SK-N-SH treated with all-trans-retinoic acid at 6 μM for 48 hours (cell line): ENCODE results near the gene GTPBP8.

Experiments
- ATAC-seq: fragments of 200-7000 bp; cut with Tn5 transposase; 3 replicates; pipeline ENCODE4 v1.9.1; 2020; ENCODE audit warnings: mild to moderate bottlenecking, moderate library complexity
- BACH2 ChIP-seq: fragments of 250-450 bp; sonication (Bioruptor Pico); IDR thresholded peaks from 2 replicates; pipeline ENCODE4 v1.9.0; 2021; ENCODE audit warnings: mild to moderate bottlenecking, borderline replicate concordance
- CSDC2 ChIP-seq: fragments of 250-450 bp; sonication (Bioruptor Pico); IDR thresholded peaks from 2 replicates; pipeline ENCODE4 v1.5.0; 2020; ENCODE audit warnings: mild to moderate bottlenecking, moderate library complexity
- CSRNP3 ChIP-seq: fragments of 250-450 bp; sonication (Bioruptor Pico); IDR thresholded peaks from 2 replicates; pipeline ENCODE4 v1.5.1; 2021; ENCODE audit warnings: mild to moderate bottlenecking, moderate library complexity
- ESRRG ChIP-seq: fragments of 250-450 bp; sonication (Bioruptor Pico); IDR thresholded peaks from 2 replicates; pipeline ENCODE4 v1.6.1; 2021; ENCODE audit warnings: mild to moderate bottlenecking
- GLIS3 ChIP-seq: fragments of 250-450 bp; sonication (Bioruptor Pico); IDR thresholded peaks from 2 replicates; pipeline ENCODE4 v1.5.0; 2020; ENCODE audit warnings: mild to moderate bottlenecking, moderate library complexity
- OSR1 ChIP-seq: fragments of 250-450 bp; sonication (Bioruptor Pico); IDR thresholded peaks from 2 replicates; pipeline ENCODE4 v1.8.0; 2022; ENCODE audit warnings: moderate library complexity, mild to moderate bottlenecking, inconsistent platforms
- PPARA ChIP-seq: fragments of 250-450 bp; sonication (Bioruptor Pico); IDR thresholded peaks from 2 replicates; pipeline ENCODE4 v1.5.0; 2020; ENCODE audit warnings: mild to moderate bottlenecking, borderline replicate concordance
- RARB ChIP-seq: fragments of 250-450 bp; sonication (Bioruptor Pico); IDR thresholded peaks from 2 replicates; pipeline ENCODE4 v1.8.0; 2021; ENCODE audit warnings: mild to moderate bottlenecking, moderate library complexity
- SNAI2 ChIP-seq: fragments of 250-450 bp; sonication (Bioruptor Pico); IDR thresholded peaks from 2 replicates; pipeline ENCODE4 v1.5.0; 2020; ENCODE audit warnings: mild to moderate bottlenecking, moderate library complexity
- TCF4 ChIP-seq: fragments of 250-450 bp; sonication (Bioruptor Pico); IDR thresholded peaks from 2 replicates; pipeline ENCODE4 v1.8.0; 2021; ENCODE audit warnings: mild to moderate bottlenecking, moderate library complexity, borderline replicate concordance
- TOX ChIP-seq: fragments of 250-450 bp; sonication (Bioruptor Pico); IDR thresholded peaks from 2 replicates; pipeline ENCODE4 v1.8.0; 2021; ENCODE audit warnings: mild to moderate bottlenecking, moderate library complexity, borderline replicate concordance
- ZC3H10 ChIP-seq: fragments of 250-450 bp; sonication (Bioruptor Pico); IDR thresholded peaks from 2 replicates; pipeline ENCODE4 v1.5.1; 2021; ENCODE audit warnings: mild to moderate bottlenecking, moderate library complexity
- ZFP3 ChIP-seq: fragments of 250-450 bp; sonication (Bioruptor Pico); IDR thresholded peaks from 2 replicates; pipeline ENCODE4 v1.5.0; 2020; ENCODE audit warnings: mild to moderate bottlenecking, moderate library complexity
- ZFP30 ChIP-seq: fragments of 450-650 bp; formaldehyde crosslinking; IDR thresholded peaks from 2 replicates; pipeline ENCODE4 v1.5.0; 2022; ENCODE audit warnings: mild to moderate bottlenecking, moderate library complexity
- ZNF565 ChIP-seq: fragments of 450-650 bp; formaldehyde crosslinking; conservative IDR thresholded peaks from 2 replicates; pipeline ENCODE4 v1.5.0; 2020; ENCODE audit warnings: low read depth, mild to moderate bottlenecking, moderate library complexity
- ZNF70 ChIP-seq: fragments of 450-650 bp; formaldehyde crosslinking; IDR thresholded peaks from 2 replicates; pipeline ENCODE4 v1.5.0; 2020; ENCODE audit warnings: mild to moderate bottlenecking, moderate library complexity
- ZNF8 ChIP-seq: fragments of 450-650 bp; formaldehyde crosslinking; IDR thresholded peaks from 2 replicates; pipeline ENCODE4 v1.5.0; 2020; ENCODE audit warnings: mild to moderate bottlenecking, moderate library complexity
- TF ChIP-seq, protein P1 (sequence below): fragments of 250-450 bp; sonication (Bioruptor Pico); IDR thresholded peaks from 2 replicates; pipeline ENCODE4 v1.8.0; 2020; ENCODE audit warnings: mild to moderate bottlenecking, moderate library complexity, borderline replicate concordance
- TF ChIP-seq, protein P2 (sequence below): fragments of 250-450 bp; sonication (Bioruptor Pico); IDR thresholded peaks from 2 replicates; pipeline ENCODE4 v1.5.1; 2020; ENCODE audit warnings: low read depth, mild to moderate bottlenecking, moderate library complexity
- TF ChIP-seq, protein P3 (sequence below): fragments of 250-450 bp; sonication (Bioruptor Pico); IDR thresholded peaks from 2 replicates; pipeline ENCODE4 v1.8.0; 2021; ENCODE audit warnings: low read depth, mild to moderate bottlenecking, moderate library complexity, borderline replicate concordance

GTPBP8 gene

DNA sequence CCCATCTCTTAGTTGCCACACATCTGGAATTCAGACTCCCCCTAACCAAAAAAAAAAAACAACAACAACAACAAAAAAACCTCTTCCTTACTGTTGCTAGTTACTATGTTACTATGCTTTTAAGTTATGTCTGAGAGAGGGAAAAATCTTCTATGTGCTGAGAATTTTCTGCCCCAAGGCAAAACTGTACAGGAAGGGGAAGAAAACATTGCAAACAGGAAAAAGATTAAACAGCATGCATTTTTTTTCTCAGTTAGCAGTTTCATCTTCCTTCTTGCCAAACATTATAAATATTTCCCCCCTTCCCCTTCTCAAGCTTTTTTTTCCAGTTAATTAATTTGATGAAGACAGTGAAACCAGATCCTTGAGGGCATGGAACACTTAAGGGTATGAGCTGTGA, 14.8 kb upstream of the GTPBP8 start:
- no peak for TF ChIP-seq PPARA (CRISPR knock-in tag)
- no peak for TF ChIP-seq TCF4
- TF ChIP-seq, protein P1, sequence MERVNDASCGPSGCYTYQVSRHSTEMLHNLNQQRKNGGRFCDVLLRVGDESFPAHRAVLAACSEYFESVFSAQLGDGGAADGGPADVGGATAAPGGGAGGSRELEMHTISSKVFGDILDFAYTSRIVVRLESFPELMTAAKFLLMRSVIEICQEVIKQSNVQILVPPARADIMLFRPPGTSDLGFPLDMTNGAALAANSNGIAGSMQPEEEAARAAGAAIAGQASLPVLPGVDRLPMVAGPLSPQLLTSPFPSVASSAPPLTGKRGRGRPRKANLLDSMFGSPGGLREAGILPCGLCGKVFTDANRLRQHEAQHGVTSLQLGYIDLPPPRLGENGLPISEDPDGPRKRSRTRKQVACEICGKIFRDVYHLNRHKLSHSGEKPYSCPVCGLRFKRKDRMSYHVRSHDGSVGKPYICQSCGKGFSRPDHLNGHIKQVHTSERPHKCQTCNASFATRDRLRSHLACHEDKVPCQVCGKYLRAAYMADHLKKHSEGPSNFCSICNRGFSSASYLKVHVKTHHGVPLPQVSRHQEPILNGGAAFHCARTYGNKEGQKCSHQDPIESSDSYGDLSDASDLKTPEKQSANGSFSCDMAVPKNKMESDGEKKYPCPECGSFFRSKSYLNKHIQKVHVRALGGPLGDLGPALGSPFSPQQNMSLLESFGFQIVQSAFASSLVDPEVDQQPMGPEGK (CRISPR knock-in tag): no peak
- TF ChIP-seq, protein P2, sequence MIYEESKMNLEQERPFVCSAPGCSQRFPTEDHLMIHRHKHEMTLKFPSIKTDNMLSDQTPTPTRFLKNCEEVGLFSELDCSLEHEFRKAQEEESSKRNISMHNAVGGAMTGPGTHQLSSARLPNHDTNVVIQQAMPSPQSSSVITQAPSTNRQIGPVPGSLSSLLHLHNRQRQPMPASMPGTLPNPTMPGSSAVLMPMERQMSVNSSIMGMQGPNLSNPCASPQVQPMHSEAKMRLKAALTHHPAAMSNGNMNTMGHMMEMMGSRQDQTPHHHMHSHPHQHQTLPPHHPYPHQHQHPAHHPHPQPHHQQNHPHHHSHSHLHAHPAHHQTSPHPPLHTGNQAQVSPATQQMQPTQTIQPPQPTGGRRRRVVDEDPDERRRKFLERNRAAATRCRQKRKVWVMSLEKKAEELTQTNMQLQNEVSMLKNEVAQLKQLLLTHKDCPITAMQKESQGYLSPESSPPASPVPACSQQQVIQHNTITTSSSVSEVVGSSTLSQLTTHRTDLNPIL (CRISPR knock-in tag): no peak
- no peak for TF ChIP-seq ZNF565 (CRISPR knock-in tag)
- no peak for TF ChIP-seq CSDC2 (CRISPR knock-in tag)
- TF ChIP-seq ZNF8 (CRISPR knock-in tag): no peak
- TF ChIP-seq CSRNP3: no peak
- TF ChIP-seq ZFP3: no peak
- no peak for ATAC-seq

GRCh38 chr3:112976953-112977352, 13.8 kb upstream of the GTPBP8 start:
- ATAC-seq: no peak
- TF ChIP-seq, protein P3, sequence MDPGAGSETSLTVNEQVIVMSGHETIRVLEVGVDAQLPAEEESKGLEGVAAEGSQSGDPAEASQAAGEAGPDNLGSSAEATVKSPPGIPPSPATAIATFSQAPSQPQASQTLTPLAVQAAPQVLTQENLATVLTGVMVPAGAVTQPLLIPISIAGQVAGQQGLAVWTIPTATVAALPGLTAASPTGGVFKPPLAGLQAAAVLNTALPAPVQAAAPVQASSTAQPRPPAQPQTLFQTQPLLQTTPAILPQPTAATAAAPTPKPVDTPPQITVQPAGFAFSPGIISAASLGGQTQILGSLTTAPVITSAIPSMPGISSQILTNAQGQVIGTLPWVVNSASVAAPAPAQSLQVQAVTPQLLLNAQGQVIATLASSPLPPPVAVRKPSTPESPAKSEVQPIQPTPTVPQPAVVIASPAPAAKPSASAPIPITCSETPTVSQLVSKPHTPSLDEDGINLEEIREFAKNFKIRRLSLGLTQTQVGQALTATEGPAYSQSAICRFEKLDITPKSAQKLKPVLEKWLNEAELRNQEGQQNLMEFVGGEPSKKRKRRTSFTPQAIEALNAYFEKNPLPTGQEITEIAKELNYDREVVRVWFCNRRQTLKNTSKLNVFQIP (CRISPR knock-in tag): no peak
- TF ChIP-seq ZNF565 (CRISPR knock-in tag) (no peak), ZNF70 (CRISPR knock-in tag) (no peak), GLIS3 (CRISPR knock-in tag) (no peak), SNAI2 (CRISPR knock-in tag) (no peak), RARB (no peak), PPARA (CRISPR knock-in tag) (no peak), OSR1 (CRISPR knock-in tag) (no peak), ZC3H10 (no peak), TOX (CRISPR knock-in tag) (no peak), ZFP3 (no peak), BACH2 (CRISPR knock-in tag) (no peak), TCF4 (no peak), ZNF8 (CRISPR knock-in tag) (no peak), ESRRG (CRISPR knock-in tag) (no peak), ZFP30 (CRISPR knock-in tag) (no peak)
- TF ChIP-seq, protein P2 (CRISPR knock-in tag): no peak
- TF ChIP-seq, protein P1 (CRISPR knock-in tag): no peak

DNA sequence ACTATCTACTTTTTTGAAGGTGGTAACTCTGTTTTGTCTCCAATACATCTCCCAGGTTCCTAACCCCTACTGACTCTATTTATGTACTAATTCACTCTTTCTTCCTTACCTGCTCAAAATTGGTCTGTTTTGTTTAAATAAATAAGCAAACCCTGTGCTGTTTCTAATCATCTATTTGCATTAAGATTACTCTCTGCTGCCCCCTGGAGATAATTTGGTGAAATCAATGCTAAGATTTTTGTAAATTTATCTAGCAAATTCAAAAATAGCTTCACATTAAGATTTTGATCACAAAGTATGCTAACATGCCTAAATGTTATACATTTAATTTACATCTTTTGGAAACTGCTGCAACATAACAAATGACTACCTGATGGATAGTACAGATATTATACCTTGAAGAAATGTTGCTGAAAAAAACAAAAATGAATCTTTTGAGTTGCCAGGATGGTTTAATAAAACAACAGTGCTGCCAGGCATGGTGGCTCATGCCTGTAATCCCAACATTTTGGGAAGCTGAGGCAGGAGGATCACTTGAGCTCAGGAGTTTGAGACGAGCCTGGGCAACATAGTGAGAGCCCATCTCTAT, 11.4 kb upstream of the GTPBP8 start:
- ATAC-seq: no peak; the same call in 2 of the 3 replicates
- TF ChIP-seq, protein P3 (CRISPR knock-in tag): no peak
